HepG2 (cell line): ENCODE measurements around the gene ACBD6.

ENCODE experiments used
- EHMT2 ChIP-seq: fragments of 200-600 bp; sonication (generic); IDR thresholded peaks from 2 replicates; pipeline ENCODE4 v1.7.0; 2017; ENCODE audit warnings: antibody characterized with exemption, low read depth, low read length, borderline replicate concordance
- EP300 ChIP-seq, 3 experiments: sonication (generic) in 1 of 3; formaldehyde crosslinking in 1 of 3; IDR thresholded peaks; 2 replicates each; pipeline versions ENCODE4 v1.5.1 to v1.6.1; 2011 to 2020; ENCODE audit warnings: low read depth in 2 of 3, low read length in 2 of 3, borderline replicate concordance in 1 of 3, improper control_type of control experiment in 1 of 3, mild to moderate bottlenecking in 1 of 3, missing genetic modification reagents in 1 of 3, moderate library complexity in 1 of 3
- HMGXB4 ChIP-seq, 2 experiments: sonication (generic) in 1 of 2; formaldehyde crosslinking in 1 of 2; IDR thresholded peaks; 2 replicates each; pipeline versions ENCODE4 v1.4.0 to v1.6.1; 2018 to 2020; ENCODE audit warnings: missing genetic modification reagents in 2 of 2, borderline replicate concordance in 1 of 2, low read depth in 1 of 2, mild to moderate bottlenecking in 1 of 2, missing biosample characterization in 1 of 2
- NFIC ChIP-seq: IDR thresholded peaks from 2 replicates; pipeline ENCODE4 v1.6.1; 2012; ENCODE audit warnings: mild to moderate bottlenecking, low read length, inconsistent platforms
- ZKSCAN8 ChIP-seq: IDR thresholded peaks from 2 replicates; pipeline ENCODE4 v1.6.1; 2016; ENCODE audit warnings: borderline replicate concordance, missing genetic modification reagents, missing compliant biosample characterization
- ZNF513 ChIP-seq: sonication (generic); formaldehyde crosslinking; conservative IDR thresholded peaks from 2 replicates; pipeline ENCODE4 v1.5.0; 2020; ENCODE audit warnings: missing genetic modification reagents
- TF ChIP-seq, protein P1 (sequence below): sonication (generic); formaldehyde crosslinking; IDR thresholded peaks from 2 replicates; pipeline ENCODE4 v1.4.0; 2020; ENCODE audit warnings: missing genetic modification reagents

DNA sequence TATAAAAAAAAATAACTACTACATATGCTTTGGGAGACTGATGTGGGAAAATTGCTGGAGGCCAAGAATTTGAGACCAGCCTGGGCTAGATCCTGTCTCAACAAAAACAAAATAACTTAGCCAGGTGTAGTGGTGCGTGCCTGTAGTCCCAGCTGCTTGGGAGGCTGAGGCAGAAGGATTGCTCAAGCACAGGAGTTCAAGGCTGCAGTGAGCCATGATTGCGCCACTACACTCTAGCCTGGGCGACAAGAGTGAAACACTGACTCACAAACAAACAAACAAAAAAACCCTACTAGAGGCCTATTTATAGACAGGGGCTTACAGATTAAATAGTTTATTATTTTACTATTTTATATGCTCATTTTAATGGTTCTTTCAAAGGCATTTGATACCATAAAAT is 192.3 kb downstream of the ACBD6 start:
- TF ChIP-seq HMGXB4 (CRISPR knock-in tag; IDR thresholded peaks at IDR 0.05; ENCODE audit: borderline replicate concordance in 1 of 2, low read depth in 1 of 2), result no peak
- TF ChIP-seq, protein P1, sequence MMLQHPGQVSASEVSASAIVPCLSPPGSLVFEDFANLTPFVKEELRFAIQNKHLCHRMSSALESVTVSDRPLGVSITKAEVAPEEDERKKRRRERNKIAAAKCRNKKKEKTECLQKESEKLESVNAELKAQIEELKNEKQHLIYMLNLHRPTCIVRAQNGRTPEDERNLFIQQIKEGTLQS, result no peak
- peak in 1 of 2 experiments; percentile 28; a peak in 1 of 4 replicates for TF ChIP-seq EP300 (IDR thresholded peaks at IDR 0.05; ENCODE audit: low read depth in 2 of 2, low read length in 2 of 2)
- TF ChIP-seq EP300 (CRISPR knock-in tag; IDR thresholded peaks at IDR 0.05; ENCODE audit: borderline replicate concordance), result no peak
- no peak for TF ChIP-seq EHMT2
- TF ChIP-seq ZNF513 (CRISPR knock-in tag), result no peak
- TF ChIP-seq NFIC, result no peak
- TF ChIP-seq ZKSCAN8 (CRISPR knock-in tag), result no peak
